HG03135 (cell line): ENCODE data around the gene ZBTB7C.

Experiments used
- ATAC-seq: cut with Tn5 transposase; IDR thresholded peaks from one replicate; pipeline ENCODE4 v1.9.1; 2021; ENCODE audit warnings: mild to moderate bottlenecking, moderate library complexity; ENCODE audit not compliant: unreplicated experiment

ZBTB7C gene

DNA sequence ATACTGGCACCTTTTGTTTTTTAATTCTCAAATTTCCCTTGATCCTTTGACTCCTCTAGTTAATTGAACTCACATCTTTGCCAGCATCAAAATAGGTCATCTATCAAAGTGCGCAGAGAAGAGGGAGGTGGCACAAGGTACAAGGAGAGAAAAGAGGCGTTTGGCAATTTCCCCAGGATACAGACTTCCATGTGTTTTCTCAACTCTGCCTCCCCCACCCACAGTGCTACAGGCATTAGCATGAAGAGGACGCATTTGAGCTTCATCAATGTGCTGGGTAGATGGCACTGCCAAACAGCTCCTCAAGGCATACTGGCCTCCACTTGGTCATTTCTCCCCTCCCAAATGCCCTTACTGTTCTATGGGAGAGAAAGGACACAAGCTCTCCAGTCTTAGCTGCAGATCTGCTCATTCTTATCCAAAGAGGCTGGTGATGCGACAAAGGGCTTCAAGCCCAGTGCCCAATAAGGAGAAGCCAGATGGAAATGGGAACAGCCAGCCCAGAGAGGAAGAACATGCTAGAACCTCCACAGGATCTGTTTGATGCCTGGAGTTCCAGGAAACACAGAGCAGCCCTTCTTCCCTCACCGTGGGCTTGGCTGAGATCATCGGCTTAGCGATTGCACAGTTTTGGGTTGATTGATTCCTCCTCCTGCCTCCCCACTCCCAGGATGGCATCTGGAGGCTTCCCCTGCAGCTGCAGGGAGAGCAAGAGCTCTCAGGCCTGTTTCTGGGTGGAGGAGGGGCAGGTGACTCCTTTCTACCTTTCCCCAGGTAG lies 334.1 kb downstream of the ZBTB7C start:
- no peak for ATAC-seq

DNA sequence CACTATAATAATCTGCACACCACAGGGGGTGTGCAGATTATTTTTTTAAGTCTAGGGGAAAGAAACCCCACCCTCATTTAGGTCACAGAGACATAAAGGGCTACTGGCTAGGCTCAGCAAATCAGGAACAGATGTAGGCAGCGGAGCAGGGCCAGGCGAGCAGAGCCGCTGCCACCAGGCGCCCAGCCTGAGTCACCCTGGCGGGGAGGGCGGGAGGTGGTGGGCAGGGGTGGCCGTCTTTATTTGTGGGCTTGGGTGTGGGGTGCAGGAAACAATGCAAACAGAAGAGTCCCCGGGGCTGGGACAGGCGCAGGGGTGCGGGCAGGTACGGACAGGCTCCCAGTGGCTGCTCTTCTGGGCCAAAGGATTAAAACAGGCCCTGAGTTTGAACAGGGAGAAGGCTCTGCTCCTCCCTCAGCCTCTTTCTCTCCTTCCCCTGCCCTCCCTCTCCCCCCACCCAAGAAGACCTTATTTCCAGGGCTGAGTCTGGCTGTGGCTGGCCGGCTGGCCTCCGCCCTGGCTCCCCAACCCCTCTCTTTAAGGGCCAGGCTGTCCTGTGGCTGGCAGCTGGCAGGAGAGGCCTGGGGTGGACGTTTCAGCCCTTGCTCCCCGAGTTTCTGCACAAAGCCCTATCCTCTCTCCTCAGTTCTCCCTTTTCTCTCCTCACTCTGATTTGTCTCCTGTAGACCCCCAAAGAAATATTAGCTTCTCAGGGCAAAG lies 335.8 kb downstream of the ZBTB7C start:
- ATAC-seq: no peak

DNA sequence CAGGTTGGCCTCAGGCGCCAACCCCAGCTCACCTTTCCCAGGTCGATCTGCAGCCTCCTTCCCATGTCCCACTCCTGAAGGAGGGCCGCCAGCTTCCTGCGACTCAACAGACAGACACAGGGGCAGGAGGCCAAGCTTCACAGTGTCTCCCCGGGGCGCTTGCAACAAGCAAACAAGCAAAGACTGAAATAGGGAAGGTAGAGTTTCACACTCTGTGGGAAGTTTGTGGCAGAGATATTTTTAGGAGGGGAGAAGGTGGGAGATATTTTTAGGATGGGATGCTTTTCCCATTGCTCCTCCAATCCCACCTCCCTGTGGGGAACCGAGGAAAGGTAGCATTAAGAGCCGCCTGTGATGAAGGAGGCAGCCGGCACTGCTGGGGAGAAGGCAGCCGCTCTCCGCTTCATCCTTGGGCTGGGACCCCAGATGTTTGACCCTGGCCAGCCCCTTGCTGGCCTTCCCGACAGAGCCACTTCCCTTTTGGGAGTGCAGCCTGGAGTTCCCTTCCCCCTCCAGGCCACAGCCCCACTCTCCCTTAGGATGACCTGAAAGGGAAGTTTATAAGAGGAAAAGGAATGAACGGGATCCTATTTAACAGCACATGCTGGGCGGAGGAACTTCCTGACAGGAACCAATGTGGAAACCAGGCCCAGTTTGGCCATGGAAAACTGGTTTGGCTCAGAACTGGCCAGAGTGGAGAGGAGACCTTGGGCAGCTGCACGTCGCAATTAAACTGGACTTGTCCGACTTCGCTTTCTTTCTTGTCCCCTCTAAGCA lies 336.6 kb downstream of the ZBTB7C start:
- ATAC-seq: no peak

DNA sequence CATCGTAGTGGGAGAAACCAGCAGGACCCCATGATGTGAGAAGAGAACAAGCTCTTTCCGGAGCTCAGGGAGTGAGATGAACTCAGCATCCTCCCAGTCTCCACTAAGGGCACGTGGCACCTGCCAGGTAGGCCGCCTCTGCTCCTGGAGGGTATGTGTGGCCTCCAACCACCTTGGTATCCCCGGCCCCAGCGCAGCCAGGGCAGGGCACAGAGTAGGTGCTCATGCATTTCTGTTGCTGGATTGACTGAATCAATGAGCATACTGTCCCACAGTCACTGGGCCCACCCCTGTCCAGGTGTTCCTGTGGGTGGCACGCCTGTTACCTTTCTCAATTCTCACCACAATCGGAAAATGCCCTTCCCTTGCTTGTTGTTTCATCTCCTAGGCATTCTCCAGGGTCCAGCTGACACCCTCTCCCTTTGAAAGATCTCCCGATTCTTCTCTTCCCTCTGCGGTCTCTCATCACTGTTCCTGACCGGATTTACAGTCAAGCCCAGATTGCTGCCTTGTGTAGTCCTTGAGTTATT lies 340.2 kb downstream of the ZBTB7C start:
- ATAC-seq: no peak

DNA sequence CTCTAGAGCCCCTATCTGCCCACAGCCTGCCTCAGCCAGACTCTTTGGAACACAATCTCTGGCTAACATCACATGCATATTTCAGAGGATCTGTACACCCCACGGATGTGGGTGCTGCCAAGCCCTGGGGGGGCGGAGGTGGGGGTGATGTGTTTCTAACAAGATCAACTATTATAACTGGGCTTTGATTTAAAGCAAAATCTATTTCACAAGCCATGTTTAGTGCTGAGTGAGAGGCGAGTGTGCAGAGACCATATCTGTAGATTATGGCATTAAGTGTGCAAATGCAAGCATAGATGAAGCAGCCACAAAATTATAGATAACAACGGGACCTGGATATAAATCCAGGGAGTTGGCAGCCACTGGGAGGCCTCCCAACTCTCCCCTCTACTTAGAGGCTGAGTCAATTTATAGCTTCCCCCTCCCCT lies 342.9 kb downstream of the ZBTB7C start:
- ATAC-seq: no peak

DNA sequence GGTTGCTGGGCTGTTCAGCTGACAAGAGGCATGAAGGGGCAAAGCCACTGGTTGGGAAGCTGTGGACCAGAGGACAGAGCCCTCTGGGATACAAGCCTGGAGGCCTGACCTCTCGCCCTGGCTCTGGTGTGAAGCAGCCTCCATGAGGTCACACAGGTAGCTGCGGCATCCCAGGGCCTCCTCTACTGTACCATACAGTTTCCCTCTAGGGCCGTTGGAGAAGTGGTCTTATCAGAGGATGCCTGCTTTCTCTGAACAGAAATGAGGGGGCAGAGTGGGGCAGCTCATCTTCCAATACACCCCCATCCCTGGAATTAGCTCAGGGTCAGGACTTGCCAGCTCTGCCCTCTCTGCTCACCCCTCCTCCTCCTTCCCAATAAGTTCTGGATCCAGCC lies 343.6 kb downstream of the ZBTB7C start:
- ATAC-seq: no peak

DNA sequence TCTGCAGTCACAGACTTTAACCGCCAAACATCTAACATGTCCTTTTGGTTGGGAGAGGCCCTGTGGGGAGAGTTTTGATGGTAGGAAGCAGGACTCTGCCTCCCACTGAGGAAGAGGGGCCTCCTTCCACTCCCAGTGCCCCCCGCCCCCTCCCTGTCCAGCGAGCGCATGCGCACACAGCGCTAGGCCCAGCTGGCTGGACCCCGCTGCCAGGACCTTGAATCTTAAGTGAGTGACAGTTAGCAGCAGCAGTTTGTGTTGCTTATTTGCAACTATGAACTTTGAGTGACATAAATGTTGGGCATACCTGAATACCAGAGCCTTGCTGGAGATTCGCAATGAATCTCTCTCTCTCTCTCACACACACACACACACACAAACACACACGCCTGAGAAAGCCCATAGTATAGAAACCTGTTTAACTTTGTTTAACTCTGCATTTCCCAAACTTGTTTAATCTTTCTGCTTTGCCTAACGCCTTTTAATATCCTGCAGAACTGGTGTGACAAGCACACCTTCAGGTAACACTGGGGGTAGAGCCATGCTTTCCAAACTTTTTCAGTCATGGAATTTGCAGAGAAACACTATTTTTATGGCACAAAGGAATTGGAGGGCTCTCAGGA lies 344.1 kb downstream of the ZBTB7C start:
- ATAC-seq: no peak

DNA sequence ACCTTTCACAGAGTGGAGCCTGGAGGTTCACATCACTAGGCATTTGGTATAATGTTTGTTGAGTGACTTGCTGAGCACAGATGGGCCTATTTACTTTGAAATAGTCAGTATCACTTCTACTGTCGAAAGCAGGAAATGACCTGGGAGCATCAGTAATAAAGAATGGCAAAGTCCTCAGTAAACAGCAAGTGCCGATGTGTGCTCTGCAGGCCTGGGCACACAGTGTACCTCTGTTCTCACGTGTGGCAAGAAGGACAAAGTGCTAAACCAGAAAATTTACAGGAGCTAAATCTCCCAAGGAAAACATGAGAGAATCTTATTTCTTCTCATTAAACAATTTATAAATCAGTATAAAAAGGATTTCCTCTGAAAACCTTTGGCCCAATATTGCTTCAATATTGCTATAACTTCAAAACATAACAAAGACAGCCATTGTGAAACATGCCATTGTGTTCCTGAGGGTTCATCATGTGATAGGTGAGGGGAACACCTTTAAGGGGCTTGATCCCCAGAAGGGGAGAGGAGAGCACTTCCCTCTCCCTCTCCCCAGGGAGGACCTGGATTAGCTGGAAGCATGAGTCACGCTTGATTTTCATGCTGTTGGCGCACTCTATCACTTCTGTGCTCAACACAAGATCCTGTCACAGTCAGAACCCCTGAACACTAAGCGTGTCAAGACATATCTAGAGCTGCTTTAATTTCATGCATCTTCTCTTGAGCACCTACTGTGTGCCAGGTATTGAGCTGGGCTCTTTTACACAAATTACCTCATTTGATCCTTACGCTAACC lies 347.2 kb downstream of the ZBTB7C start:
- ATAC-seq: no peak

DNA sequence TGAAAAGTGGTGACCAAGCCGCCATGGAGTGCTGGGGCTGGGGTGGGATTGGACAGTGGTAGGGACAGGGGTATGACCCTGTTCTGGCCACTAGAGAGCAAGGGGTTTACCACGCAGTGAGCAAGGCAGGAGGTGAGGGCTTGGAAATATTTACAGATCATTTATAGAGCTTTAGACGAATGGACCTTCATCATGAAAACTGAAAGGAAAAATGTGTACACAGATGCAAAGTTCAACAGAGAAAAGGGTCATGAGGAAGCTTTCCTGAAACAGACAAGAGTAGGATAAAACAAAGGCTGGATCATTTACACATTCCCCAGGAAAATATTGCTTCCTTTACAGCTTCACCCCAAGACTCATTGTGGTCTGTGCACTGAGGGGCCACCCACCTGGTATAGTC lies 348.2 kb downstream of the ZBTB7C start:
- no peak for ATAC-seq

DNA sequence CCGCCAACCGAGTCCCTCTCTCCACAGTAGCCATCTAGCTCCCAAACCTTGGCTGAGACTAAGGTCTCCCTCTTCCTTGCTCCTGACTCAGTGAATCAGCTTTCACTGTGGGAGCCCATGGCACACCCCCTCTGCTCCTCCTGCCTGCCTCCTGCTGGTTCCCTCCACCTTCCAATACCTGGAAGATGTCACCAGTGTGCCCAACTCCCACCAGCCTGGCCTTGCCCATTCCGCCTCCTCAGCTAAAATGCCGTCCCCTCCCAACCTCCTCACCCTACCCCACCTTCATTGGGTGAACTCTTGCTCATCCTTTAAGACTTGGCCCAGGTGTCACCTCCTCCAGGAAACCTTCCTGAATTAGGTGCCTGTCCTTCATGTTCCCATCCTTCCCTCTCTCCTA lies 348.8 kb downstream of the ZBTB7C start:
- ATAC-seq: no peak

DNA sequence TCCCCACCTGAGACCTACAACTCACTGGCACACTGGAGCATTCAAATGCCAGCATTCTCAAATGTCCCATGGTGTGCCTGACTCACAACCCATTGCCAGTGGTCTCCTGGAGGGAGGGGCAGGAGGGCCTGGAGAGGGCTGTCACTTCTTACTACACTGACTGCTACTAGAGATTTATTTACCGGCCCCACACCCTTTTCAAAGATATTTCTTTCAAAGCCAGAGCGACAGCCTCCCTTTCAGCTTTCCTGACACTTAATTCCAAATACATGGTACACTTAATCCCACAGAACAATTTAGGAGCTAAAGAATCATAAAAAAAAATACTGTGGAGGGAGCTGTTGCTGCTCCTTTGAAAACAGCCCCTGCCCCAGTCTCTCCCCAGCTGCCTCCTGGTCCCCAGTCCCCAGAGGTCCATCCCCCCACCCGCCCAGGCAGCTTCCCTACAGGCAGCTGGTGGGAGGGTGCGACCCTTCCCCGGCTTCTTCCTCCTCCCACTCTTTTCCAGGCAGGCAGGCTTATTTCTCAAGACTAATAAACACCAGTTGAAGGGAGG lies 349.6 kb downstream of the ZBTB7C start:
- ATAC-seq: no peak

DNA sequence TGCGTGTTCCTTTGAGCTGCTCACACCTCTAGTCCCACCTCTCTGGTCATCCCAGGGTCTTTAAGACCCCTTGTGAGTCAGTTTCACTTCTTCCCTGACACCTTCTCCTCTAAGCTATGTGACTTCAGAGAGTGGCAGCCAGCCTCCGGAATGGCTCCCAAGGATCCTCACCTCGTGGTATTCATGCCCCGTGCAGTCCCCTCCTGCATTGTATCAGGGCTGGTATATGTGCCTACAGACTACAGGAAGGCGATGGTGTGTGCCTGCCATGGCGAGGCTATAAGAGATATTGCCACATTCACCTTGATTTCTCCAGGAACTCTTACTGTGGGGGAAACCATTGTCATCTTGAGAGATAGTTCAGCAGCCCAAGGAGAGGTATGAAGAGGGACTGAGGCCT lies 350.7 kb downstream of the ZBTB7C start:
- no peak for ATAC-seq

DNA sequence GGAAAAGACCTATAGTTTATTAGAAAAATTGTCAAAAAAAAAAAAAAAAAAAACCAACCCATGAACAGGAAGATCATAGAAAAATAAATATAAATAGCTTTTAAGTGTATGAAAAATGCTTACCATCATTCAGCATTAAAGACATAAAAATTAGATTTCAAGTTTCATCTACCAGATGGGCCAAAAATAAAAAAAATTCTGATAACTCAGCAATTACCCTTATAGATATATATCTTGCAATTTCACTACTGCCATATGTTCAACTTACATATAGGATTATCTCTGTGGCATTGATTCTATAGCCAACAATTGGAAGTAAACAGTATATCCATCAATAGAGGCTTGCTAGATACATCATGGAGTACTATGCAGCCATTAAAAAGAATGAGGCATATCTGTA lies 352.2 kb downstream of the ZBTB7C start:
- no peak for ATAC-seq

DNA sequence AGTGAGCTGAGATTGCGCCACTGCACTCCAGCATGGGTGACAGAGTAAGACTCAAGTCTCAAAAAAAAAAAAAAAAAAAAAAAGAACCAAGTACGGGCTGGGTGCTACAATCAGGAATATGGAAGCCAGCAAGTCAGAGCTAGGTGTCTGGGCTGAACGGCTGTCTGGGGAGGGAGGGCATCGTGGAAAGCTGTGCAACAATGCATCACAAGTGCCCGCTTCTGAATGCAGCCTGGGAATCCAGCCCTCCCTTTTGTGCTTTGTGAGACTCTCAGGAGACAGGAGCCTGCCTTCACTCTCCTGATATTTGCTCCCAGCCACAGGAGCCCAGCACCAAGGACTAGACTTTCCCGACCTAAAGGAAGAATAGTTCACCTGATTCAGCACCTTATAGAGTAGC lies 353.8 kb downstream of the ZBTB7C start:
- no peak for ATAC-seq

DNA sequence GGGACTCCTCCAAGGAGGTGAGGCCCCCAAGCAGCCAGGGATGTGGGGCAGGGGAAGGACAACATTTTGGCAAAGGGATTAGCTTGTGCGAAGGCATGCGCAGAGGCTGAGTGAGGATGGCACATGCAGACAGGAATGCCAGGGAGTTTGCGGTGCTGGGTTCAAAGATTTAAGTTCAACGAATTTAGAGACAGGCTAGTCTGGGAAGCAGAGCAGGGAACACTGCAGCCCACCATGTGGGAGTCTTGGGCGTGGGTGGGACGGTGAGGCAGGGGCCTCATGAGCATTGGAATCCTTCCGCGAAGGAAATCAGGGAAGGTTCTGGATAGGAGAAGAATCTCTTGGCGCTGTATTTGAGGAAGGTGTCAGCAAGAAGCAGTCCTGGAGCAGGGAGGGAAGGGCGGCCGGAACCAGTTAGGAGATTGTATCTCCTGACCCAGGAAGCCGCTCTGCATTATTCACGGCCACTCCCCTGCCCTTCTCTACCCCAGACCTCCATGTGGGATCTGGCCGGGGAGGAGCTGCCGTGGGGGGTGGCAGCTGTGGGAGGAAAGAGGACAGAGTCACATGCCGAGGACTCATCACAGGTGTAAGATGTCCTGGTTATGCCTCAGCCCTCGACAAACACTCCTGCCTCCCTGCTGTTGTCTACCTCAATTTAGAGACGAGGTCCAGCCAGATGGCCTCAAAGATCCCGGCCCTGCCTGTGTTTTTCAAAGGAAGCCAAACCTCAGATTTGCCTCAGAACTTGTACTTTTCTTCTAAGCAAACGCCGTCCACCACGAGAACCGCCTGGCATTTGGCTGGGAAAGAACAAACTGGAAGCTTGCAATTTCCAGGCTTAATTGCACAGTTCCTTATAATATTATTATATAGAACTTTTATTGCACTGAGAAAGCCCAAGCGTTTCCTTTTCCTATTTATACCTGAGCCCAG lies 355.0 kb downstream of the ZBTB7C start:
- no peak for ATAC-seq

DNA sequence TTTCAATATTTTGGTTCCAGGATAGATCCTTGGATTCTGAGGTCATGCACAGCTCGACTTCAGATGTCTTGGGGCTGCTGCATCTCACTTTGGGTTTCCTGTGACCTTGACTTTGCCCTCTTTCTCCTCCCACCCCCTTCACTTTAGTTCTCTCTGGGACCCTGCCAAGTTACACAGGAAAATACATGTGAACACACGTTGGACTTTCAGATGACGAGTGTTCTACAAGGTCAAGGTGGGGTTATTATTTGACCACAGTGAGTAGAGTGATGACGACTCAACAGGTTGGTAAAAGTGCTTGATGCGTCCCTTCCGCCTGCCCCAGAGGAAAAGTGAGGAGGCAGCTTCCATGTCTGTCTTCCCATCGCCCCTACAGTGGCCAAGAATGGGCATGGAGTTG lies 356.3 kb downstream of the ZBTB7C start:
- no peak for ATAC-seq

DNA sequence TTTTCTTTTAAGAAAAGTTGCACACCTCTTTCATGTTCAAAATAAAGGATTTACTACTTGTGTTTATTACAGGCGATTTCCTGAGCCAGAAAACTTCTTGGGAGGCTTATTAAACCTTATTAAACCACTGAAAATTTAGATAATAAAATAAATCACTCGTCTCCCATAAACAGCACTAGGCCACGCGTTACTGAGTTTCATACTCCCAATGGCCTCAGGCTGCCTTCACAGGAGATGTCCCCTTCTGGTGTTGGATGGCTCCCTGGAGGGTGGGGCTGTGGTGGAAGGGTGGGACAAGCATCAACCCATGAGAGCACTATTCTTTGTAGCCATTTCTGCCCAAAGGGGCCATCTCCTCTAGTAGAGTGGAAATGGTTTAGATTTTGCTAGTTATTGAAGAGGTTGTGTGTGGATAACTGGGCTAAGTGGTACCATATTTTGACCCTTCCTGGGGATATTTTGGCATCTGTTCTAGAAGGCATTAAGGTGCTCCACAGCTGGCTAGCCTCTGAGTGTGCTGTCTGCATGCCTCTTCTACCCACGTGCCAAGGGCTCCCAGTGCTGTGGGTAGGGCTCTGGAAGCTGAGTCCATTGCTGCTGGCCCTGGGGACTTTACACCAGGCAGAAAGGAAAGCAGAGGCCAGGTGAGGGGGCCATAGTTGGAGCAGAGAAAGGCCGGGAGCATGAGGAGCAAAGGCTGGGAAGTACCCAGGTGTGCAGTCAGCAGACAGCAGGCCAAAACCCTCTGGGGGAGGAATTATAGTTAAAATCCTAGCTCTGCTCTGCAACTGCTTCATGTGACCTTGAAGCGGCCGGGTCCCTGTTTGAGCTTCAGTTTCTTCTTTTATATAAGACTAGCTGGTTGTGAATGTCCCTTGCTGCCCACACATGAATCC lies 357.0 kb downstream of the ZBTB7C start:
- no peak for ATAC-seq

DNA sequence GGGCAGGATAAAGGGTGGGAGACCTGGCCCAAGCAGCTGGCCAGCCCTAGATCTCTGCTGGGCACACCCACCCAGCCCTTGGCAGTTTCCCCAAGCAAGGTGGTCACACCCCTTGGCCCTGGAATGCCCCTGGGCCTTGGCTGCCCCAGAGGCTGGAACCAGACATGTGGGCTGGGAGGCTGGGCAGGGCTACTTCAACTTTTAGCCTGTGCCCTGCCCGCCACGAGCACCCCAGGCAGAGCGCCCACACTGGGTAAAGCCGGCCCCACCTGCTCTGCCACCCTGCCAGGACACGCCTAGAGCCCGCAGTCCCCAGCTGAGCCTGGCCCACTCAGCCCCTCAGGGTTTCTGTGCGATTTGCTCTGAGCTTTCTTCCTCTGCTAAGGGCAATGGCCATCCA lies 359.0 kb downstream of the ZBTB7C start:
- ATAC-seq: no peak
